HuH-7 (cell line): ENCODE data around the gene ZBTB7C.

ENCODE experiments used
- DNase-seq: peaks from one replicate; pipeline ENCODE4 v3.0.0; 2011; ENCODE audit warnings: low spot score

ZBTB7C gene

DNA sequence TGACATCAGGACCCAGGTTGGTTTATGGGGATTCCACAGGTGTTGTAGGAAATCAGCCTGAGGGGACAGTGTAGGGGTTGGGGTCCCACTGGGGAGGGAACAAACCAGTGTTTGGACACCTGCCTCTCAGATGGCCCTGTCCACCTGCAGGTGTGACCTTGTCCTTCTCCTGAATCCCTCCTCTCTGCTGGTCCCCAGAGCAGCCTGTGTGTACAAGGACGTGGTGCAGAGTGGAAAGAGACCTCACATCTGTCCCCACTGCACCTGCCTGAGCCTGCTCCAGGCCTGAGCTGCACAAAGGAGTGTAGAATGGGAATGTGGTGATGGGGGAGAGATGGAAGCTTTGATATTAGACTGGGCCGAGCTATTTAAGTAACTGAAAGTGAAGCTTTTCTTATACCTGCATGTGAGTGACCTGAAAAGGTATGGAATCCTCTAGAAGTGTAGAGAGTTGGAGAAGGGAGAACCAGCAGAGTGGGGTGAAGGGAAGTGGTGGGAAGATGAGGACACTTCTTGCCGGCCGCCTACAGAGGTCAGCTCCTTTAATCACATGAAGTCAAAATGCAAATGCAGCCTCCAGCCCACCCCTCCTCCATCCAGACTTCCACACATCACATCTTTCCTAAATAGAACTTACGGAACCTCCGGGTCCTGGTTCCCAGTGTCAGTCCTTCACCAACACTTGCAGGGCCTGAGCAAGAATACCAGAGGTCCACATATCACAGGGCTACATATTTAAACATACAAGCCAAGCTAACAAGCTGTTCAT, 389.4 kb downstream of the ZBTB7C start:
- no peak for DNase-seq

DNA sequence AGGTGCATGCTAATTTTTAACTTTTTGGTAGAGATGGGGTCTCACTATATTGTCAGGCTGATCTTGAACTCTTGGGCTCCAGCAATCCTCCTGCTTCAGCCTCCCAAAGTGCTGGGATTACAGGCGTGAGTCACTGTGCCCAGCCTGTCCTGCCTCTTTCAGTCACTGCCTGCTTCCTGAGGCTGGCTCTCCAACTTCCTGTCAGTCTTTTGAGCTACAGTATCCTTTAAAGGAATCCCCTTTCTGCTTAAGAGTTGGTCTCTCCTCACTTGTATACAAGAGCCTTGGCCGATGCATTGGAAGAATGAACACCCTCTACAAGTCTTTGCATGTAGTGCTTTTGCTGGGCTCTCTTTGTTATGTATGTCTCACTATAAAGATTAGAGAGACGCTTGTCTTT, 390.3 kb downstream of the ZBTB7C start:
- no peak for DNase-seq

GRCh38 chr18:48017635-48018034, 391.5 kb downstream of the ZBTB7C start:
- no peak for DNase-seq

DNA sequence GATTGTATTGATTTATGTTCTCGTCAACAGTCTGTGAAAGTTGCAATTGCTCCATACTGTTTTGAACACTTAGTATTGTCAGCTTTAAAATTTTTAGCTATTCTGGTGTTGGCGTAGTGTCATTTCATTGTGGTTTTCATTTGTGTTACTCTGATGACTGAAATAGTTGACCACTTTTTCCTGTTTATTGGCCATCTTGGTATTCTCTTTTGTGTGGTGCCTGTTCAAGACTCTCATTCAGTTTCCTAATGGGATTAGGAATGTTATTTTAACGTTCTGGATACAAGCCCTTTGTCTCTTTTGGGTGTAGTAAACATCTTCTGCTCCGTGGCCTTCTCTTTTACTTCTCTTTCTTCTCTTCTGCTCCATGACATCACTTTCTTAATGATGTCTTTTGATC, 396.0 kb downstream of the ZBTB7C start:
- DNase-seq: no peak

GRCh38 chr18:48011926-48012465, 397.2 kb downstream of the ZBTB7C start:
- no peak for DNase-seq

GRCh38 chr18:48010264-48010663, 398.9 kb downstream of the ZBTB7C start:
- no peak for DNase-seq

- no peak for DNase-seq
These were observed 400.0 kb downstream of the ZBTB7C start for GRCh38 chr18:48009116-48009745.

DNA sequence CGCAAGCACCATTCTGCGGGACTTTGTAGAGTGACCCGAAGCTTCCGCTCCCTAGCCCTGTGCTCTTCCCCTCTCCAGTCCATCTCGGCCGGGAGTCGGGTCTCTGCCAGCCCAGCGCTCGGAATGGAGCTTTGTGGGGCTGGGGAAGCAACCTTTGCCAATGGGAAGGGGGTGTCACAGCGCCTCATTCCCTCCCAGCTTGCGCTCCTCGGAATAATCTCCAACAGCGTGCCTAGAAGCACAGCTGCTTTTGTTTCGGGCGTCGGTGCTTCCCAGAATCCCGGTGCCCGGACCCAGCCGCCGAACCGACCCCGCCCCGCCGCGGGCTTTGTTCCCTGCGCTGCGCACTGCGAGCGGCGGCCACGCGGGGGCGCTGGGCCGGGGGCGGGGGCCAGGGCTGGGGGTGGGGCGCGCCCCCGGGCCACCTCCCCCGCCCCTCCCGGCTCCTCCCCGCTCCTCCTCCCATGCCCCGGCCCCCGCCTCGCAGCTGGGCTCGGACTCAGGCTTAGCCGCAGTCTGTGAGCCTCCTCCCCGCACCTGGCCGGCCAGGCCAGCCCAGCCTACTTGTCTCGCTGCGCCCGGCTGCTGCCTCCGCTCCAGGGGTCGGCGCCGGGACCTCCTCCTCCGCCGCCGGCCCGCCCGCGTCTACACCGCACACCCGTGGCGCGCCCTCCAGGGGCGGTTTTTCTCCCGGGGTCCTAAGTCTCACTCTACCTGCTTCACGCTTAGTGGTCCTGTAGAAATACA, 401.1 kb downstream of the ZBTB7C start:
- peak; percentile 67 for DNase-seq

DNA sequence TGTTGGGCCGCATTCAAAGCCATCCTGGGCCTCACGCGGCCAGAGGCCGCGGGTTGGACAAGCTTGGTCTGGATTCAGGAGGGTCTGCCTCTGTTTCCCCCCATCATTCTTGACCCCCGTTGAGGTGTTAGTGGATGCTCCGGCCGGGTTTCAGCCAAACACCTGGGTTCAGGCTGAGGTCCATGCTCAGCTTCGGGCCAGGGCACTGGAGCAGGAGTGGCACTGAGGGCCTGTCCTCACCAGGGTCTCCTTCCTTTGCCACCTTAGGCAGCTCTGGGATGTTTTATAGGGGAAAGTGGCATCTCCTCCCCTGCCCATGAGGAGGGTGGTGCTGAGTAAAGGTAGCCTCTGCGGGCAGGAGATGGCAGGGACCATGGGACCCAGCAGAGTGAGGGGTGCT, 401.8 kb downstream of the ZBTB7C start:
- no peak for DNase-seq

DNA sequence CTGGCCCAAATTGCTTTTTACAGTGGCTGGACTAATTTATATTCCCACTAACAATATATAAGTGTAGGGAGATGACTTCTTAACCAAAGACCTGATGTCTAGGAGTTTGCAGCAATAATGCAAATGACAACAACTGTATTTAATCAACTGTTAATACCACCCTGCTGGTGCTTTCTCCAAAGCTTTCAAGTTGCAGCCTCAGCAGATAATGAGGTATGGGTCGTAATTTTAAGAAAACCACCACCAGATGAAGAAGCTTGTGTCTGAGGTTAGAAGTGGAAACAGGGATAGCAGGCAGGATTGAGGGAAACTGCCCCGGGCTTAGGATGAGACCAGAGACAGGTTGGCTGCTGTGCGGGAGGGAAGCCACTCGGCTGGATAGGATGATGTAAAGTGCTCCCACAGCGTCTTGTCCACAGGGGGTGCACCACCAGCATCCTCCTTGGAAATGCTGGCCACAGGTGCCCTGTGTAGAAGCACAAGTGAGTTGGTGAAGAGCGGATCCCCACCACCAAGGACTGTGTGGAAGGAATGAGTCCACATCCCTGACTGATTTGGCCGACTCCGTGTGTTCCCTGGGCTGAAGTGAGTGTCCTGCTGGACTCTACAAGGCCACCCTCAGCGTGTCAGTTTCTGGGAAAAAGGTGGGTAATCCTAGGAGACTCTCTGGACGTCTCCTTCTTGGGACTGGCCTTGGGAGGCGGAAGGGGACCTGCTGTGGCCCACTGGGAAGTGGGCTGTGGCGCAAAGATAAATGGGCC, 402.6 kb downstream of the ZBTB7C start:
- no peak for DNase-seq

- DNase-seq: no peak
These were observed 404.6 kb downstream of the ZBTB7C start for GRCh38 chr18:48004577-48004976.

DNA sequence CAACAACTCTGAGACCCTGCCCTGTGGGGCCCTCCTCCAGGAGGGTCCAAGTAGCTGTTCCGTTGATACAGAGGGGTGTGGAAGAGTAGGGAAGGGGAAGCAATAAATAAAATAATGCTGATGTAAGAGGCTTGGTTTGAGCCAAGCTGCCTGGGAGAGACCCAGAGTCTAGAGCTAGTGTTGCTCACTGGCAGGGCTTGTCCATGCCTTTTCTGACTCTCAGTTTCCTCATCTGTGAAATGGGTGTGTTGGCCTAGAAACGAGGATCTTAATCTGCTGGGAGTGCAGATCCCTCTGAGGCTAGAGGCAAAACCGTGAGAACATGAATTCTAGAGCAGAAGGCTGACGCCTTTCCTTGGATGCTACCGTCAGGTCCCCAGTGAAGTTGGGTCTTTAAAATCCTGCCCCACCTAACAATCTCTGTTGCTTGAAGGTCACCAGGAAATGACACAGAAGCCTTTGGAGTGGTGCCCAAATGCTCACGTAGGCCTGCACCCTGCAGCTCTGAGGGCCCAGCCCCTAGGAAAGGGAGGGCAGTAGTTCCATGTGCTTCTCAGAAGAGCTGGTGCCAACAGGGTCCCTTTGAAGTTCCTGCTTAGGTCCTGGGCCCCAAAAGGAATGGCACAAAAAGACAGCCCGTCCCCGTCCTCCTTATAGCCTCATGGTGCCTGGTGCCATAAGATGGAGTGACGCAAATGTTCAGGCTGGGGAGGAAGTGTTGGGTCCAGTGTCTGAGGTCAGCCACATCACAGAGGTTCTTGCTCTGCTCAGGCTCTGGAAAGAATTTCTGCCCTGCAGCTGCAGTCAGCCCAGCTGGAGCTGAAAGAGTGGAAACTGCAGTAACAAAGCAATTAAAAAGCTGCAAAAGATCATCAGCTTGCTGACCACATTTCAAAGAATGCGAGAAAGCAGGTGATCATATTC, 405.5 kb downstream of the ZBTB7C start:
- no peak for DNase-seq

DNA sequence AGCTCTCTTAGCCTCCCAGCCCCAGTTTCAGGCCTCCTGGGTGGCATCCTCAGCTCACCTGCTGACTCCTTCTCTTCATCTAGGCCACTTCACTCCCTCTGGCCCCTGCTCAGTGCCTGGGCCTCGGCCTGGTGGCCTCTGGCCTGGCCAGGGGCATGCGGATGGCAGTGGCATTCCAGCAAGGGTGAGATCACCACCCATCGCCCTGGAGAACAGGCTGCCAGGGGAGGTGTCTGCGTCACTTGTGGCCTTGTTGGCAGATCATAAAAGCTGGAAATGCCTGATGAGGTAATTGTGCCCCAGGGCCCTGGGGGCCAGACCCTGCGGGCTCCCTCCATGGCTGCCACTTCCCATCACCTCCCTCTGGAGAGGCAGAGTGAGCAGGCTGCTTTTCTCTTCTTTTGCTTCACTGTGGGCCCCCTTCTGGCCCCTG, 406.2 kb downstream of the ZBTB7C start:
- no peak for DNase-seq

GRCh38 chr18:48000701-48001100, 408.5 kb downstream of the ZBTB7C start:
- no peak for DNase-seq

- DNase-seq: no peak
These were observed 409.4 kb downstream of the ZBTB7C start for GRCh38 chr18:47999801-48000248.

DNA sequence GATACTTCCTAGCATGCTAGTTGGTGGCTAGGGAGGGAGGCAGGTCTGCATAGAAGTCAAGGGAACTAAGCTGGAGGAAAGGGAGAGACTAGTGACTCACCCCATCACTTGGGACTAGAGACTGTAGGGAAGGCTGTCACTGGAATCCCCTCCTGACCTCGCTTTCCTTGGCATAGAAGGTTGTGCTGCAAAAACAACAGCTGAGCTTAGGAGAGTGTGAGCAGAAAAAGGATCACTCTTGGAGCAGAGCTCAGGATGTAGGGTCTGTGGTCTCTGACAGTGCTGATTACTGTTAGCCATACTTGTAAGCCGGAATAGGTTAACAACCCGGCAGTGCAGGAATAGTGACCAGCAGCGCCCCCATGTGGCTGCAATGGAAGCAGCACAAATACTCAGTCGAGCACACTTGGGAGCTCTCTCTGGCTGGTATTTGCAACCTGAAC, 411.8 kb downstream of the ZBTB7C start:
- DNase-seq: no peak

GRCh38 chr18:47996091-47996541, 413.1 kb downstream of the ZBTB7C start:
- DNase-seq: no peak

- DNase-seq: no peak
These were observed 413.5 kb downstream of the ZBTB7C start for GRCh38 chr18:47995654-47996053.

DNA sequence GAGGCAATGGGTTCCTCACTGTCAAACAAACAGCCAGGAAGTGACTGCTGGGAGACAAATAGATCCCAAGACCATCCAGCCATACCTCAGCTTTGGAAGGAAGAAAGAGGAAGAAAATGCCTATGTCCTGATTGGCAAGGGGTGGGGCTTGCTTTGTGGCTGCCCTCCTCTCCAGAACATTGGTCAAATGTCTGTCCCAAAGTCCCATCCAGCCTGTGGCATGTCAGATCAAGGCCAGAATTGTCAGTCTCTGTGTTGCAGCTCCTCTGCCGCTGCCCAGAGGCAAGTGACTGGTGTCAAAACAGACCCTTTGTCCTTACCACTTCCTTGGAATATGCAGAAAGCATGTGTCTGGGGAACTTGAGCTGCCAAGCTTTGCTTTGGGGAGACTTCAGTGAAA, 415.8 kb downstream of the ZBTB7C start:
- no peak for DNase-seq

GRCh38 chr18:47992976-47993375, 416.2 kb downstream of the ZBTB7C start:
- DNase-seq: no peak

DNA sequence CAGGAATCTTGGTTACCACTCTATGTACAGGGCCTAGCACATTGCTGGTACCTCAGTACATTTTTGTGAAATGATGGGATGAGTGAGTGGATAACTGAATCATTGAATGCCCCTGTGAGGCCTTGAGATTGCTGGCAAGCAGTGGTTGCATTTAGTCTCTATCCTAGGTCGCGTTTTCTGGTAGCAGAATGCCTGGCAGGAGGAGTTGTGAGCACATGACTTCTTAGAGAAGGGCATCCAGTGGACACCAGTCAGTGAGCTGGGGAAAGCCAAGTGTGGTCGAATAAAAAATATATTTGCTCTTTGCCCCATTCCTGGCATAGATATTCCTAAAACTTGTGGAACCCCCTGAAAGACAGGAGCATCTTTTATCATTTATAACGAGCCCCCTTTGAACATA, 416.9 kb downstream of the ZBTB7C start:
- DNase-seq: no peak
